Activated T-helper 1 cell treated with anti-CD3 and anti-CD28 coated beads, Interleukin-2, amount 50 U/mL, for 16 hours (primary cell): ENCODE data around the gene PARP15.

Experiments used
- DNase-seq, 2 donors: peaks; one replicate each; pipeline ENCODE4 v3.0.0-alpha.2; 2020; ENCODE audit warnings: low read depth in 1 of 2, low spot score in 1 of 2

PARP15 gene

GRCh38 chr3:122568755-122569154 is 8.7 kb upstream of the PARP15 start:
- DNase-seq, result no peak

- DNase-seq, result no peak
Measured at GRCh38 chr3:122572940-122573412, 4.5 kb upstream of the PARP15 start.

GRCh38 chr3:122576174-122576940 is 1.1 kb upstream of the PARP15 start:
- peak in 1 of 2 donors; percentile 10 for DNase-seq

GRCh38 chr3:122578069-122578740 is 755 bp downstream of the PARP15 start:
- DNase-seq, result no peak

GRCh38 chr3:122580470-122580869 is 3.0 kb downstream of the PARP15 start:
- DNase-seq, result no peak

GRCh38 chr3:122581622-122582021 is 4.2 kb downstream of the PARP15 start:
- DNase-seq, result no peak

GRCh38 chr3:122582390-122582789 is 4.9 kb downstream of the PARP15 start:
- DNase-seq, result no peak

- no peak for DNase-seq
Measured at GRCh38 chr3:122586098-122586497, 8.6 kb downstream of the PARP15 start.

GRCh38 chr3:122586773-122587485 is 9.5 kb downstream of the PARP15 start:
- no peak for DNase-seq

- no peak for DNase-seq
Measured at GRCh38 chr3:122587572-122587971, 10.1 kb downstream of the PARP15 start.

GRCh38 chr3:122589297-122589696 is 11.8 kb downstream of the PARP15 start:
- no peak for DNase-seq

- DNase-seq, result no peak
Measured at GRCh38 chr3:122590610-122591009, 13.2 kb downstream of the PARP15 start.

GRCh38 chr3:122594025-122594424 is 16.6 kb downstream of the PARP15 start:
- DNase-seq, result no peak

- DNase-seq, result no peak
Measured at GRCh38 chr3:122598151-122598550, 20.7 kb downstream of the PARP15 start.

GRCh38 chr3:122598556-122598955 is 21.1 kb downstream of the PARP15 start:
- DNase-seq, result no peak

- DNase-seq, result no peak
Measured at GRCh38 chr3:122602011-122602710, 24.7 kb downstream of the PARP15 start.

- no peak for DNase-seq
Measured at GRCh38 chr3:122603056-122603455, 25.6 kb downstream of the PARP15 start.

- DNase-seq, result no peak
Measured at GRCh38 chr3:122606330-122606729, 28.9 kb downstream of the PARP15 start.

- DNase-seq, result no peak
Measured at GRCh38 chr3:122608916-122609315, 31.5 kb downstream of the PARP15 start.

- DNase-seq, result no peak
Measured at GRCh38 chr3:122609798-122610559, 32.5 kb downstream of the PARP15 start.

GRCh38 chr3:122612696-122613095 is 35.2 kb downstream of the PARP15 start:
- no peak for DNase-seq
